Loucy (cell line): ENCODE results near the gene FADS2.

Experiments
- H2AFZ ChIP-seq: fragments of 200-600 bp; sonication (generic); 2 replicates; pipeline ENCODE4 v1.6.0; 2016; ENCODE audit warnings: antibody characterized with exemption, mild to moderate bottlenecking, low read length, moderate library complexity
- H3F3A ChIP-seq: fragments of 200-600 bp; 2 replicates; pipeline ENCODE4 v1.6.0; 2016; ENCODE audit warnings: antibody characterized with exemption, low read depth, mild to moderate bottlenecking
- H3K27me3 ChIP-seq: fragments of 200-600 bp; sonication (generic); 2 replicates; pipeline ENCODE4 v1.6.1; 2014; ENCODE audit warnings: low read length, mild to moderate bottlenecking; ENCODE audit not compliant: insufficient read depth, poor library complexity, severe bottlenecking
- H3K36me3 ChIP-seq: fragments of 200-600 bp; sonication (generic); 2 replicates; pipeline ENCODE4 v1.6.1; 2016; ENCODE audit warnings: low read length; ENCODE audit not compliant: insufficient read depth
- H3K4me1 ChIP-seq: fragments of 200-600 bp; sonication (generic); 2 replicates; pipeline ENCODE4 v1.5.1; 2014; ENCODE audit warnings: low read length, mild to moderate bottlenecking; ENCODE audit not compliant: insufficient read depth, poor library complexity, severe bottlenecking
- H3K4me2 ChIP-seq: fragments of 200-600 bp; sonication (generic); 2 replicates; pipeline ENCODE4 v1.6.0; 2014; ENCODE audit warnings: antibody characterized with exemption, low read length, low read depth, mild to moderate bottlenecking; ENCODE audit not compliant: poor library complexity, severe bottlenecking
- H3K4me3 ChIP-seq: fragments of 200-600 bp; sonication (generic); 2 replicates; pipeline ENCODE4 v1.5.1; 2014; ENCODE audit warnings: low read length, mild to moderate bottlenecking, mixed read lengths; ENCODE audit not compliant: poor library complexity, severe bottlenecking
- H3K79me2 ChIP-seq: fragments of 200-600 bp; sonication (generic); 2 replicates; pipeline ENCODE4 v1.6.1; 2014; ENCODE audit warnings: low read length; ENCODE audit not compliant: insufficient read depth
- H3K9ac ChIP-seq: fragments of 200-600 bp; sonication (generic); 2 replicates; pipeline ENCODE4 v1.6.0; 2014; ENCODE audit warnings: mild to moderate bottlenecking, low read depth, low read length, moderate library complexity; ENCODE audit not compliant: poor library complexity, severe bottlenecking
- H3K9me2 ChIP-seq: fragments of 200-600 bp; sonication (generic); replicated peaks from 2 replicates; pipeline ENCODE4 v1.6.1; 2016; ENCODE audit warnings: low read depth, low read length, mixed read lengths
- H3K9me3 ChIP-seq: fragments of 200-600 bp; sonication (generic); 2 replicates; pipeline ENCODE4 v1.6.1; 2014; ENCODE audit warnings: mild to moderate bottlenecking, antibody characterized with exemption, low read length, low read depth; ENCODE audit not compliant: insufficient read depth
- H4K20me1 ChIP-seq: fragments of 200-600 bp; sonication (generic); 2 replicates; pipeline ENCODE4 v1.6.0; 2014; ENCODE audit warnings: antibody characterized with exemption, low read length, mild to moderate bottlenecking; ENCODE audit not compliant: insufficient read depth, poor library complexity, severe bottlenecking
- EZH2phosphoT487 ChIP-seq: fragments of 200-600 bp; IDR thresholded peaks from 2 replicates; pipeline ENCODE4 v1.6.1; 2018; ENCODE audit warnings: antibody characterized with exemption, mild to moderate bottlenecking, moderate library complexity, borderline replicate concordance
- TF ChIP-seq, protein P1 (sequence below): fragments of 200-600 bp; sonication (generic); conservative IDR thresholded peaks from 2 replicates; pipeline ENCODE4 v1.5.1; 2014; ENCODE audit warnings: mild to moderate bottlenecking, antibody characterized with exemption, low read length

Gene FADS2

DNA sequence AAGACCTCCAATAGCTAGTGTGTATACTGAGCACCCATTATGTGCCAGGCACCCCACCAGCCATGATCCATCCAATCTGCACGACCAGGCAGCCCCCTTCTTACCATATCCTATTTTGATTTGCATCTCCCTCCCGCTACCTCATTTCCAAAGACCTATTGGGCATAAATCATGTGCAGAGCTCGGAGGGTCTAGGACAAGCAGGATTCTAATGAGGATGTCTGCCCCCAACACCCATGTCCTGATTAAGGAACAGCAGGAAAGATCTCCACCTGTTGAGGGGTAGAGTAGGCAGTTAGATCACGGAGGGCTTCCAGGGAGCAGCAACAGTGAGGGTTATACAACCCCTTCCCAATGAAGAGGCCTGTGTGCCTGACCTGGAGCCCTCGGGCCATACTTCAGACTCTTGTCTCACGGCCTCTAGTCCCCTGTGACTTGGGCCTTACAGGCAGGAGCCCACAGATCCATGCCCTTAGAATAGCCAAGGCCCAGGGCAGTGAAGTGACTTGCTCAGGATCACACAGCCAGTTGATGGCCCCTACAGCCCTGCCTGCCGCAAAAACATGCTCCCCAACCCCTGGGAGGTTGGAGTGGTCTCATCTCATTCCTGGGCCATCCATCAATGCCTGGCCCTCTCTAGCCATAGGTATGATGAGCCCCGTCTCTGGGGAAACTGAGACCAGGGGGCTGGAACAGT is 85.7 kb downstream of the FADS2 start:
- TF ChIP-seq EZH2phosphoT487: no peak
- TF ChIP-seq, protein P1, sequence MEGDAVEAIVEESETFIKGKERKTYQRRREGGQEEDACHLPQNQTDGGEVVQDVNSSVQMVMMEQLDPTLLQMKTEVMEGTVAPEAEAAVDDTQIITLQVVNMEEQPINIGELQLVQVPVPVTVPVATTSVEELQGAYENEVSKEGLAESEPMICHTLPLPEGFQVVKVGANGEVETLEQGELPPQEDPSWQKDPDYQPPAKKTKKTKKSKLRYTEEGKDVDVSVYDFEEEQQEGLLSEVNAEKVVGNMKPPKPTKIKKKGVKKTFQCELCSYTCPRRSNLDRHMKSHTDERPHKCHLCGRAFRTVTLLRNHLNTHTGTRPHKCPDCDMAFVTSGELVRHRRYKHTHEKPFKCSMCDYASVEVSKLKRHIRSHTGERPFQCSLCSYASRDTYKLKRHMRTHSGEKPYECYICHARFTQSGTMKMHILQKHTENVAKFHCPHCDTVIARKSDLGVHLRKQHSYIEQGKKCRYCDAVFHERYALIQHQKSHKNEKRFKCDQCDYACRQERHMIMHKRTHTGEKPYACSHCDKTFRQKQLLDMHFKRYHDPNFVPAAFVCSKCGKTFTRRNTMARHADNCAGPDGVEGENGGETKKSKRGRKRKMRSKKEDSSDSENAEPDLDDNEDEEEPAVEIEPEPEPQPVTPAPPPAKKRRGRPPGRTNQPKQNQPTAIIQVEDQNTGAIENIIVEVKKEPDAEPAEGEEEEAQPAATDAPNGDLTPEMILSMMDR: no peak
- H3K4me1 ChIP-seq: peaks cover 2% of the 10 kb centered on the region

DNA sequence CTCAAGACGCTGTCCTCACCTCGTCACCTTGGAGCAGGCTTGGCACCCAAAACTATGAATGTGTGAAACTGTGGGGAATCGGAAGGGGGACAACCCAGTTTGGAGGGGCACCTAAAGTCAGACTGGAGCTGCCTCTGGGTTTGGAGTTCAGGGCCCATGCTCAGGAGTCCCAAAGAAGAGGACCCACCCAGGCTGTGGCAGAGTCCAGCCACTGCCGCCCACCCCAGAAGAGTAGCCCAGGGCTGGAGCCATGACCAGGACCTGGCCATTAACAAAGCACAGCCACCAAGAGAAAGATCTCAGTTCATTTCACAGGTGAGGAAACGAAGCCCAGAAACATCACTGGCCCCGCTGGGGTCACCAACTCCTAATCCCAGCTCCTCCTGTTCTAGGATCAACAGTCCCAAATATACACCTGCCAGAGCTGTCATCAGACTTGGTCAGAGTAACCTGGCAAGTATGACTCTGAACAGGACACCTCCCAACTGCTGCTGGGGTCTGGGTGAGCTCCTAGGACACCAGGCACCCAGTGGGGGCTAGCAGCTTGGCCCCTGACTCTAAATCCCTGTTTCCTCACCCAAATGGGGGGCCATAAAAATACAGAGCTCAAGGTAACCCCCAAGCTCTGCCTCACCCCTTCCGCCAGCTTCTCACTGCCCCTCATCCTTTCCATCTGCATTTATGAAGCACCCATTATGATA is 86.5 kb downstream of the FADS2 start:
- no peak overlapping the region for H2AFZ ChIP-seq
- H3F3A ChIP-seq: no peaks in the 10 kb centered on the region
- H3K4me3 ChIP-seq: no peak overlapping the region
- H3K9me3 ChIP-seq: no peaks in the 10 kb centered on the region
- no peak for TF ChIP-seq EZH2phosphoT487
- TF ChIP-seq, protein P1: no peak
- no peaks in the 10 kb centered on the region for H3K27me3 ChIP-seq
- H3K4me2 ChIP-seq: no peak overlapping the region
- no peak overlapping the region for H3K9ac ChIP-seq
- H3K79me2 ChIP-seq: no peaks in the 10 kb centered on the region
- no peaks in the 10 kb centered on the region for H3K9me2 ChIP-seq
- no peaks in the 10 kb centered on the region for H3K36me3 ChIP-seq
- no peaks in the 10 kb centered on the region for H4K20me1 ChIP-seq
- no peaks in the 10 kb centered on the region for H3K4me1 ChIP-seq

More for the DNA sequence above, 85.7 kb downstream of the FADS2 start:
- no peaks in the 10 kb centered on the region for H4K20me1 ChIP-seq
- H3F3A ChIP-seq: no peaks in the 10 kb centered on the region
- H3K79me2 ChIP-seq: no peaks in the 10 kb centered on the region
- no peaks in the 10 kb centered on the region for H3K9me2 ChIP-seq
- H3K9ac ChIP-seq: no peak overlapping the region
- H3K9me3 ChIP-seq: no peaks in the 10 kb centered on the region
- no peaks in the 10 kb centered on the region for H3K27me3 ChIP-seq
- H3K36me3 ChIP-seq: no peaks in the 10 kb centered on the region
- no peak overlapping the region for H3K4me2 ChIP-seq
- no peak overlapping the region for H2AFZ ChIP-seq
- H3K4me3 ChIP-seq: no peak overlapping the region

DNA sequence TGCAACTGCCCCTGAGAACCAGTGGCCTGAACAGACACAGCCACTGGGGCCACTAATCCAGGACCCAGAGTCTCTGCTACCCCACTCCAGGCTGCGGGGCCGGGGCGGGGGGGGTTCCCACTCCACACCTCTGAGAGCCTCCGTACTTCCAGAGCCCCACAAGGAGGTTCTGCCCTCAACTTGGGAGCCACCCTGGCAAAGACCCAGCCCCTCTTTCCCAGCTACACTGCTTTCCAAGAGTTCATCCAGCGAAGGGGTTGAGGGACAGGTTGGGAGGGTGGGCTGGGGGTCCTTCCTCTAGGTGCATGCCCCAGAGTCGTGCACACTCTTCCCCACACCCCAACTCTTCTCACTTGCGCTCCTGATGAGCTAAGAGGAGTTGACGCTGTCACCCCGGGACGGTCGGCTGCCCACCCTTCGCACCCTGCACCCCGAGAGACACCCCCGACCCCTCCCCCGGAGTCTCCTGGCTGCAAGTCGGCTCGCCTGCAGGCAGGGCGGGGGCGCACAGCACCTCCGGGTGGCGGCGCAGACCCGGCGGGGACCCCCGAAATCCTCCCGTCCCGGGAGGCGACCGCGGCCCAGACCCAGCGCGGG is 88.7 kb downstream of the FADS2 start:
- no peaks in the 10 kb centered on the region for H3K4me1 ChIP-seq

More for the DNA sequence above, 88.7 kb downstream of the FADS2 start:
- Histone ChIP-seq H3K9ac (no peak overlapping the region), H3K4me2 (no peak overlapping the region), H3K79me2 (no peaks in the 10 kb centered on the region), H3K9me3 (no peaks in the 10 kb centered on the region), H2AFZ (no peak overlapping the region), H3K9me2 (no peaks in the 10 kb centered on the region), H3K27me3 (no peaks in the 10 kb centered on the region), H3K4me3 (no peak overlapping the region), H3F3A (no peaks in the 10 kb centered on the region), H3K36me3 (no peaks in the 10 kb centered on the region), H4K20me1 (no peaks in the 10 kb centered on the region)
- TF ChIP-seq, protein P1: no peak
- TF ChIP-seq EZH2phosphoT487: no peak
